Nephron progenitor cell (in vitro differentiated cells): Measurements from ENCODE around the gene SPDYE4.
A peak's percentile ranks its signal among the peaks of the same experiment; 100 is the strongest.

Experiments
- DNase-seq: peaks from one replicate; pipeline ENCODE4 v3.0.0; 2021
- H3K27ac Mint-ChIP-seq: 2 replicates; pipeline ENCODE4 v1.8.0; 2021; ENCODE audit warnings: mild to moderate bottlenecking, moderate library complexity, mixed read lengths
- H3K27me3 Mint-ChIP-seq: 2 replicates; pipeline ENCODE4 v1.8.0; 2021; ENCODE audit warnings: mild to moderate bottlenecking, low read depth, mixed read lengths; ENCODE audit not compliant: poor library complexity
- H3K36me3 Mint-ChIP-seq: 2 replicates; pipeline ENCODE4 v1.8.0; 2021; ENCODE audit warnings: low read depth, mixed read lengths
- H3K4me1 Mint-ChIP-seq: 2 replicates; pipeline ENCODE4 v1.8.0; 2021; ENCODE audit warnings: mixed read lengths
- H3K4me3 Mint-ChIP-seq: 2 replicates; pipeline ENCODE4 v1.8.0; 2021; ENCODE audit warnings: mild to moderate bottlenecking, moderate library complexity, mixed read lengths
- H3K9me3 Mint-ChIP-seq: 2 replicates; pipeline ENCODE4 v1.8.0; 2021; ENCODE audit warnings: mild to moderate bottlenecking, moderate library complexity, mixed read lengths
- CTCF ChIP-seq: fragments of 200-600 bp; sonication (generic); IDR thresholded peaks from 2 replicates; pipeline ENCODE4 v1.5.0; 2021; ENCODE audit warnings: antibody characterized with exemption

SPDYE4 gene

GRCh38 chr17:8753976-8754440 lies 4.3 kb downstream of the SPDYE4 start:
- Mint-ChIP-seq H3K27ac (no peak overlapping the region), H3K27me3 (peaks cover 3% of the 10 kb centered on the region), H3K36me3 (no peaks in the 10 kb centered on the region), H3K4me3 (no peak overlapping the region), H3K9me3 (peaks cover 3% of the 10 kb centered on the region), H3K4me1 (peaks cover 19% of the 10 kb centered on the region)
- peak; percentile 18 for TF ChIP-seq CTCF
- no peak for DNase-seq

DNA sequence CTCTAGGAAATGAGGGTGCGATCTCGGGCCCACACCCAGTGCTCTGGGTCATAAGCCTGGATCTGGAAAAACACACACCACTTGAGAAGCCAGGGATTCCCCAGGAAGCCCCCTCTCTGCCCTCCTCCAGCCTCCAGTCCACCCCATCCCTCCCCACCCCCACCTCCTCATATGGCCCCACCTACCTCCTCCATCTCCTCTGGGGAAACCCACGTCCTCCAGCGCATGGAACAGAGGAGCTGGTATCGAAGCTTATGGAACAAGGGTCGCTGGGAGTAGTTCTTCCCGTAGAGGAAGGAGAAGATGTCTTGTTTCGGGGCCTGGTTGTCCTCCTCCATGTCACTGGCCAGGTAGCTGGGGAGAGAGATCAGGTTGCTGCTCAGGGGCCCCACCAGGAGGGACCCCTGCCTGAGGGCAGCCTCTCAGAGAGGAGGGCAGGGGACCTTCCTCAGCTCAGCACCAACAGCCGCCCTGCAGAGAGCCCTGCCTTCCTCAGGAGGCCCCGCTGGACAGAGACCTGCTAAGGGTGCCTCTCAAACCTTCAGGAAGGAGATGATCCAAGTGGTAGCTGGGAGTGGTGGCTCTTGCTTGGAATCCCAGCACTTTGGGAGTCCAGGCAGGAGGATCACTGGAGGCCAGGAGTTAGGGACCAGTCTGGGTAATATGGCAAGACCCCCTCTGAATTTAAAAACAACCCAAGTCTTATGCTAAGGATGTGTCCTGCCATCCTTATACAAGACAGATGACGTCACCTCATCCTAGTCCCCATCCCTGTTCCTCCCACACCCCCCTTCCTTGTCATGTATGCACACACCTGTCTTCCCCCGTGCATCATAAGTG lies 5.0 kb downstream of the SPDYE4 start:
- TF ChIP-seq CTCF = no peak
- H3K4me3 Mint-ChIP-seq = no peak overlapping the region
- no peaks in the 10 kb centered on the region for H3K36me3 Mint-ChIP-seq
- no peak overlapping the region for H3K27ac Mint-ChIP-seq
- H3K9me3 Mint-ChIP-seq = peaks cover 3% of the 10 kb centered on the region
- no peak for DNase-seq
- peaks cover 19% of the 10 kb centered on the region for H3K4me1 Mint-ChIP-seq
- H3K27me3 Mint-ChIP-seq = peaks cover 3% of the 10 kb centered on the region

DNA sequence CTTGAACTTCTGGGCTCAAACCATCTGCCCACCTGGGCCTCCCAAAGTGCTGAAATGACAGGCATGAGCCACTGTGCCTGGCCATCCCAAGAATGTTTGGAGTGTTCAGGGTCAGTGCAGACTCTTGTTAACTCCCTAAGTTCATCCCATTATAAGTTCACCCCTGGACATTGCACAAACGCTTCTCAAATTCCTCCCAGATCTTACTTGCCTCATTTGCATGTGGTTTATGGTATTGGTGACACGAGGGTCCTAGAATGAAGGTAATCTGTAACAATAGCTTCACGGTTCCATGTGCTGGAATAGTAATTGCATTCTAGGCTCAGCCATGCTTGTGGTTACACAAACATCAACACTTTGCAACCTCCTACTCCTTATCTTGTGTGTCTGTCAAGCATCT lies 8.7 kb downstream of the SPDYE4 start:
- DNase-seq = no peak
- H3K27ac Mint-ChIP-seq = no peak overlapping the region
- peaks cover 5% of the 10 kb centered on the region for H3K9me3 Mint-ChIP-seq
- H3K36me3 Mint-ChIP-seq = no peaks in the 10 kb centered on the region
- H3K27me3 Mint-ChIP-seq = peaks cover 11% of the 10 kb centered on the region
- H3K4me1 Mint-ChIP-seq = peaks cover 12% of the 10 kb centered on the region
- no peak for TF ChIP-seq CTCF
- H3K4me3 Mint-ChIP-seq = no peak overlapping the region

DNA sequence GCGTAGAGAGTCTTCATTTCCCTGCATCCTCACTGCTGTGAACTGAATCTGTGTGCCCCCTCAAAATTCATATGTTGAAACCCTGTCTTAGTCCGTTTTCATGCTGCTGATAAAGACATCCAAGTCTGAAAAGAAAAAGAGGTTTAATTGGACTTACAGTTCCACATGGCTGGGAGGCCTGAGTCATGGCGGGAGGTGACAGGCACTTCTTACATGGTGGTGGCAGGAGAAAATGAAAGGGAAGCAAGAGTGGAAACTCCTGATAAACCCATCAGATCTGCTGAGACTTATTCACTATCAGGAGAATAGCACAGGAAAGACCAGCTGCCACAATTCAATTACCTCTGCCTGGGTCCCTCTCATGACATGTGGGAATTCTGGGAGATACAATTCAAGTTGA lies 10.6 kb downstream of the SPDYE4 start:
- DNase-seq = no peak
- Mint-ChIP-seq H3K27ac (no peak overlapping the region), H3K36me3 (no peaks in the 10 kb centered on the region), H3K4me3 (no peak overlapping the region), H3K4me1 (peaks cover 21% of the 10 kb centered on the region), H3K27me3 (peaks cover 17% of the 10 kb centered on the region), H3K9me3 (peaks cover 5% of the 10 kb centered on the region)
- no peak for TF ChIP-seq CTCF

DNA sequence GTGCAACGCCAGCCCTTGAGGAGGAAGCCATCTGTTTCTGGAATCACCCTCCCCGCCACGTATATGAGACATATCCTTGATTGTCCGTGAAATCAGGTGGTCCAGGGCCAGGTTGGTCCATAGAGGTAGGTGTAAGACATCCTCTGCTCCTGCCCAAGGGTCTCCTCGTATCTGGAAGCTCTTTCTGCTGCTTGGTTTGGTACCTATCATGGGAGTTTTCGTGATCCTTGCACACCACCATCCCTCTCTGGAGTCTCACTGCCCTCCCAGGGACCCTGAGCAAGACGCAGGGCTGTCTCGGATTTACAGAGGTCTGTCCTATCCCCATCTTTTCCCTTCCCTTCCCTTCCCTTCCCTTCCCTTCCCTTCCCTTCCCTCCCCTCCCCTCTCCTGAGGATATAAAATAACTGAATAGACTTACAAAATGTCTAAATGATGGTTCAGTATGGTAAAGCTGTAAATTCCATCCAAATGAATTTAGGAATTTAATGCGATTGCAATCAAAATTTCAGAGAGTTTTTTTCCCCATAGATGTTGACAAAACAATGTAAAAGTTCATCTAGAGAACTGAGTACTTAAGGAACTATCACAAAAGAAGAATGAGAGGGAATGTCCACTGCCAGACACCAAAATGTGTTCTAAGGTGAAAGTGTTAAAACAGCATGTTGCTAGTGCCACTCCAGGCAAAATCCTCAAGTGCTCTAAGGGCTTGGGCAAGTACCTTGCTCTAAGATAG lies 11.7 kb downstream of the SPDYE4 start:
- TF ChIP-seq CTCF = no peak
- Mint-ChIP-seq H3K9me3 (peaks cover 5% of the 10 kb centered on the region), H3K4me1 (peaks cover 21% of the 10 kb centered on the region), H3K27ac (no peak overlapping the region), H3K36me3 (no peaks in the 10 kb centered on the region), H3K27me3 (peaks cover 17% of the 10 kb centered on the region), H3K4me3 (peak overlapping the region; percentile 82)
- DNase-seq = no peak
